T-helper 2 cell (primary cell): ENCODE measurements around the gene HS3ST6.
"Not testable (repeated sequence)": the region's sequence is repeated elsewhere in the genome, so short reads cannot be mapped to it uniquely, and the experiment has no call there.

Experiments used
- DNase-seq, 5 experiments: peaks; one replicate each; pipeline versions ENCODE4 v3.0.0 to v3.0.0-alpha.2; 2012 to 2022

The HS3ST6 gene

DNA sequence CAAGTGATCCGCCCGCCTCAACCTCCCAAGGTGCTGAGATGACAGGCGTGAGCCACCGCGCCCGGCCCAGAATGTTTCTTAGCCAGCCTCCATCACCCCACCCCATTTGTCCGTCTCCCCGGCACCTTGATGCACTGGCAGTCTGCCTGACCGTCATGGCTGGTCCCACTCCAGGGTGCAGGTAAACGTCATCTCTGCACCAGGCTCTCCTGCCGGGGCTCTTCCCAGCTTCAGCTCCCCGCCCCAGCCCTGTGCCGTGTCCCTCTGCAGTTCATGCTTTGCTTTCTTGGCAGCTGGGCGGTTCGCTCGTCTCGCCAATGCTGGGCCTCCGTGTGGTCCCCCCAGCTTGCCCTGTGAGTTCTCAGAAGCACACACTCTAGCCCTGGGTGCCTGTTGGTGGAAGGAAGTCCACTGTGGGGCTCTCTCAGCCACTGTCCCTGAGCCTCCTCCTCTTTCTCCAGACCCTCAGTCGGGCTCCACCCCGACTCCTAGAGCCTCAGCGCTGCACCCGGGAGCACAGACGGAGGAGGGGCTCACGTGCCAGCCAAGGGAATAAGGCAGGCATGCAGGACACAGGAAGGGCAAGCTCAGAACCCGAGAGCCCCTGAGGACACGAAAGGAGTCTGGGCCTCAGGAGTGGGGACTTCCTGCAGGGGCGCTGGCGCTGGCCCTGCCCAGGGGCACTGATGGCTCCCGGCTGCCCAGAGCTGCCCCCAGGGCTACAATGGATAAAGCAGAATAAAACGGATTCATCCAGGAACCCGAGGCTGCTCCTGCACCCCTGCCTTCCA, 12.0 kb downstream of the HS3ST6 start:
- DNase-seq: no peak

DNA sequence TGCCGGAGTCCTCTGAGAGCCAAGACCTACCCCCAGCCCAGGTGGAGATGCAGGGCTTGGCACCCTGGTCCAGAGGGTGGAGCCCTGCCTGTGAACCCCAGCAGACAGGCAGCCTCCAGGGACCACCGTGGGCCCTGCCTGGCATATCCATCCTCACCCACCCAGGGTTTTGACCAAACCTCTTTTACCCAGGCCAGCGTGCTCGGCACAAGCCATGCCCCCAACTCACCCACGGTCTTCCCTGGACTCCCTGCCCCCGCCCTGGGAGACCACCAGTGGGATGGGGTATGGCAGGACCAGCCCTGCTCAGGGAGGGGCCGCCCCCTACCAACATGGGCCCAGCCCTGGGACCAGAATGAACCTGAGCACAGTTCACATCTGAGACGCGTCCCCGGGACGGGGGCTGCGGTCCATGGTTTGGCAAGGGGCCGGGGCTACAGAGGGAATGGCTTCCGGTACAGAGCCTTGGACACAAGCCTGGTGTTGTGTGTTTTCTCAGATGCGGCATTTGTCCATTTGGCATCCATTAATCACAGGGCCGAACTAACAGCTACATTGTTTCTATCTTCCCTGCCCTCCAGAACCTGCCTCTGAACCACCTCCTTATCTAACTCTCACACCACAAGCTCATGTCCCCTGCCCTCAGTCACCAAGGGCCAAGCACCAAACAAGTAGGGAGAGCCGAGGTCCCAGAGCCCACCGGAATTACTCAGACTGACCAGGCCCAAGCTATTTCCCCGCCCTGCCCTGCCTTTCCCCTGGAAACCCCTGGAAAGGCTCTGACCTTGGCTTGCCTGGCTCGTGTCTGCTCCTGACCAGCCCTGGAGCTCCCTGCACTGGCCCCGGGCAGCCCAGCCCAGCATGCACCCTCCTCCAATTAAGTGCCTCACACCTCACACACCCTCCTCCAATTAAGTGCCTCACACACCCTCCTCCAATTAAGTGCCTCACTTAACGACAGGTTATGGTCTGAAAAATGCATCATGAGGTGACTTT, 14.1 kb downstream of the HS3ST6 start:
- no peak for DNase-seq

DNA sequence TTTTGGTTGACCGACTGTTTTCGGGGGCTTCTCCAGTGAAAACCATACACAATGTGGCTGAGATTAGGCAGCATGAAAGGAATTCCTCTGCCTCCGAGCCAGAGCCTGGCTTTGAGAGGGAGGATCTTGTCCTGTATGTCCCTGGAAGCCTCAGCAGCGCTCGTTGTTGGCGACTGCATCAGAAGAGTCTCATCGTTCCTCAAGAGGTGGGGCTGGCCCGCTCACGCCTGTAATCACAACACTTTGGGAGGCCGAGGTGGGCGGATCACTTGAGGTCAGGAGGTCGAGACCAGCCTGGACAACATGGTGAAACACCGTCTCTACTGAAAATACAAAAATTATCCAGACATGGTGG, 15.0 kb downstream of the HS3ST6 start:
- no peak for DNase-seq

DNA sequence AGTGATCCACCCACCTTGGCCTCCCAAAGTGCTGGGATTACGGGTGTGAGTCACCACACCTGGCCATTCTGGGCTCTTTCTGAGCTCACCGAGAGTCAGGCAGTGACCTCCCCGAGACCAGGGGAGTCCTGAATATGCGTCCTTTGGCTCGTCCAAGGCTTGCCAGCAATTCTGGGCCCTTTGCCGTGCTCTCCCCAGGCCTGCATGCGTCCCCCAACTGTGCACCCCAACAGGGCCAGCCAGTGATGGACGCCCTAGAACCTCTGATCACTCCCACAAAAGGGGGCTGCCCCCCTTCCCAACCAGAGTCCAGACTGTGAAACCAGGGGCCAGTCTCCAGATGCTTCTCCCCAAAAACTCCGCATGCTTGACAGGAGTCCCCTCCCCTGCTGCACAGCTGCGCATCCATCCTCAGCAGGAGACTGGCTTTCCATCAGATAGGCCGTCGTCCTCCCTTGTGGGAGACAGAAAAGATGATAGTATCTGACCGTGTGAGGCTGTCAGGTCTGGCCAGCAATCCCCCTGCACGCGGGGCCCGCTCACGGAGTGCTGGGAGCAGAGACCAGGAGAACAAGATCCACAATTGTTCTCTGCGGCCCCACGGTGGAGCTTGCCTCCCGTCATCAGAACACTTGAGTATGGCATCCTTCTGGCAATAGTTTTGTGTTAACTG, 15.5 kb downstream of the HS3ST6 start:
- no peak for DNase-seq

DNA sequence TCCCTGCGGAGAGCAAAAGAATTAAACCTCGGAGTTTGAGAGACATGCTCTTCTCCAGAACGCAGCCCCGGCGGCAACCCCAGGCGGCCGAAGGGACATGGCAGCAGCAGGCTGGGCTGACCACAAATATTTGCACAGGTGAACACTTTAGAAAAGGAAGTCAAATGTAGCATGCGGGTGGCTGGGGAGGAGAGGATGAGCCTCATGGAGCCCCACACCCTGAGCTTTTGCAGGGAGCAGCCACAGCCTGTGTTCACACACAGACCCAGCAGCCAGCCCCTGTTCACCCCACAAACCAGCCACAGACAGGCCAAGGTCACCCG, 17.8 kb downstream of the HS3ST6 start:
- DNase-seq: no peak

DNA sequence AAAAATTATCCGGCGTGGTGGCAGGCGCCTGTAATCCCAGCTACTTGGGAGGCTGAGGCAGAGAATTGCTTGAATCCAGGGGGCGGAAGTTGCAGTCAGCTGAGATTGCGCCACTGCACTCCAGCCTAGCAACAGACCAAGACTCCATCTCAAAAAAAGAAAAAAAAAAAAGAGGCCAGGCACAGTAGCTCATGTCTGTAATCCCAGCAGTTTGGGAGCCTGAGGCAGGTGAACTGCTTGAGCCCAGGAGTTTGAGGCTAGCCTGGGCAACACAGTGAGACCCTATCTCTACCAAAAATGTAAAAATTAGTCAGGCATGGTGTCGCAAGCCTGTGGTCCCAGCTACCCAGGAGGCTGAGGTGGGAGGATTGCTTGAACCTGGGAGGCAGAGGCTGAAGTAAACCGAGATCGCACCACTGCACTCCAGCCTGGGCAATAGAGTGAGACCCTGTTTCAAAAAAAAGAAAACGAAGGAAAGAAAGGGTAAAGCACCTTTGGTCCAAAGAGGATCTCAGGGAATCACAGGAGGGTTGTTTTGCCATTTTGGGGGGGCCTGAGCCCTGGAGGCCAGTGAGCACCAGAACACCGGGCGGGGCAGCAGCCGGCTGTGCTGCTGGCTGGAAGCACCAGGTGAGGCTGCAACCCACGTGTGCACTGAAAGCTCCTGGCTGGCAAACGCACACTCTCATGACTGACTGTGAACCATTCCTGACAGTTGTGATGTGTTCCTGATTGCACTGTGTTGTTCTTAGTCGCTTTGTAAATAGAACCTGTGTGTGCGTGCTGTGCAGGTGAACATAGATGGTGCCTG, 18.4 kb downstream of the HS3ST6 start:
- DNase-seq: no peak

DNA sequence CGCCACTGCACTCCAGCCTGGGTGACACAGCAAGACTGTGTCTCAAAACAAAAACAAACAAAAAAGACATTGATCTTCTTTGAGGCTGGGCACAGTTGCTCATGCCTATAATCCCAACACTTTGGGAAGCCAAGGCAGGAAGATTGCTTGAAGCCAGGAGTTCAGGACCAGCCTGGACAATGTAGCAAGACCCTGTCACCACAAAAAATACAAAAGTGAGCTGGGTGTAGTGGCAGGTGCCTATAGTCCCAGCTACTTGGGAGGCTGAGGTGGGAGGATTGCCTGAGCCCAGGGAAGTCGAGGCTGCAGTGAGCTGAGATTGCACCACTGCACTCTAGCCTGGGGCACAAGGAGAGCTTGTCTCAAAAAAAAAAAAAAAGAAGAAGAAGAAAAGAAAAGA, 20.5 kb downstream of the HS3ST6 start:
- DNase-seq: not testable (repeated sequence)

DNA sequence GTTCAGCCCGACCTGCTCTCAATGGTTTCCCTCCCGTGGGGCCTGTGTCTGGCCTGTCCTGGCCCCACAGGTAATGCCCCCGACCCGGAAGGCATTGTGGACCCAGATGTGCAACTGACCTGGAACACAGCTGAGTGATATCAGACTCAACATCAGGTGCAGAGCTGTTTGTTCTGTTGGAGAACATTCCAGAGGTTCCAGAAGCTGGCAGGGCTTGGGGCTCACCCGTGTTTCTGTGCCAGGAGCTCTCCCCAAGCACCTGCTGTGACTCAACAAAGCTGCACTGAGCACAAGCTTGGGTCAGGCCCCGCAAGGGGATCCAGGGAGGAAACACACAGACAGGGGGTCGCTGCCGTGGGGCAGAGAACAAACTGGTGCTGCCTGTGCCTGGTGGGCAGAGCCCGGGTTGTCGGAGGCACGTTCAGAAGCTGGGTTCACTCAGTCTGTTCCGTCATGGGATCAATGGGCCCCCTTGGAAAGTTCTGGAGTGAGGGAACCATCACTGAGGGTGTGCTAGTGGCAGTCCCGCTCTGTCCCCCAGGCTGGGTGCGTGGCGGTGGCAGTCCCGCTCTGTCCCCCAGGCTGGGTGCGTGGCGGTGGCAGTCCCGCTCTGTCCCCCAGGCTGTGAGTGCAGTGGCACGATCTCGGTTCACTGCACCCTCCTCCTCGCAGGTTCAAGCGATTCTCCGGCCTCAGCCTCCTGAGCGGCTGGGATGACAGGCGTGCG, 22.1 kb downstream of the HS3ST6 start:
- no peak for DNase-seq

DNA sequence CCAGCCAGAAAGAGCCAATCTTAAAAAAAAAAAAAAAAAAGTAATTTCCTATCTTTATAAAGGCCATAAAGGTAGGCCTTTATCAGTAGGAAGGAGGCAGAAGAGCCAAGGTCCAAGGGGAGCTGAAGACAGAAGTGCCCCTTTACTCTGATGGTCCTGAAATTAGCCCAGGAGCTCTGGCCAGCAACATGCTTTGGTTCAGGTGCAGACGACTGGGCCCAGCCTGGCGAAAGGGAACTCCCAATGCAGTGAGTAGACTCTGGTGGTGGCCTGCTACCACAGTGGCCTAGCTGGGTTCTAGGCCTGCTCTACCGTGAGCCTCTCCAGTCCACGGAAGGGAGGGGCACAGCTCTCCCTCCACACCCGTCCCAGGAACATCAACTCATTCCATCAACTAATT, 23.1 kb downstream of the HS3ST6 start:
- DNase-seq: no peak

DNA sequence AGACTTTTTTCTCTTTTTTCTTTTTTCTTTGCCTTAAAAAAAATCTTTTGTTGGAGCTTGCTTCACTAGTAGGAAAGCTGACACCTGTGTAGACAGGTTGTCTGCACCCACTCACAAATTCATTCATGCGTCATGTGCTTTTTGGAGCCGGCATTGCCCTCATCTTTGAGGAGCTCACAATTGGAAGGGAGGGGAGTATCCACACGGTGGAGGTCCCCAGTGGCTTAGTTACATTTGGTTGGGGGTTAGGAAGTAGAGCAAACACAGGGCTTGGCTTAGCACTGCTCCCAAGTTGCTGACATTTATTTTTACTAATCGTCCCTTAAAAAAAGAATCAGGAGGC, 27.5 kb downstream of the HS3ST6 start:
- DNase-seq: no peak

DNA sequence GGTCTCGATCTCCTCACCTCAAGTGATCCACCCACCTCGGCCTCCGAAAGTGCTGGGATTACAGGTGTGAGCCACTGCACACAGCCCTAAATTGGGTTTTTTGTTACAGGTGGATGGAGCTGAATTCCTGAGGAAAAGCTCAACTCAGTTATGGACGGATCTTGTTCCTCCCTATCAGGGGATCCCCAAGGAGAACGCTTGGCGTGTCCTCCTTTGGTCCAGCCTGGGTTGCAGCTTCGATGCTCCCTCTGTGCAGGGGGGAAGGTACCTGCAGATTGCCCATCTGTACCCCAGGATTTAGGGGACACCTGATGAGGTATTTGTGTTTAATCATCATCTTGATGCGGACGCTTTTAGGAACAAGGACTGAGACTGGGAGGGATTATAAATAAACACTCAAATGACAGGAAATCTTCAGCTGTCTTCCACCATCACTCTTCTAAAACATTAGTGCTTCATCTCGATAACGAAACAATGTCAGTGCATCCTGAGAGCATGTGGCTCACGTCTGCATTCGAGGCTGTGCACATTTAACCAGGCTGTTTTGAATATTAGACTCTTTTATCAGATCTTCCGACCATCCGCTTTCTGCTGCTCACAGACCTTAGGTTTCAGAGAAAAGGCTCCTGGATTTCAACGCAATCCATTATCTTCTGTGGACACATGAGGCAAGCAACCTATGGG, 28.0 kb downstream of the HS3ST6 start:
- no peak for DNase-seq

DNA sequence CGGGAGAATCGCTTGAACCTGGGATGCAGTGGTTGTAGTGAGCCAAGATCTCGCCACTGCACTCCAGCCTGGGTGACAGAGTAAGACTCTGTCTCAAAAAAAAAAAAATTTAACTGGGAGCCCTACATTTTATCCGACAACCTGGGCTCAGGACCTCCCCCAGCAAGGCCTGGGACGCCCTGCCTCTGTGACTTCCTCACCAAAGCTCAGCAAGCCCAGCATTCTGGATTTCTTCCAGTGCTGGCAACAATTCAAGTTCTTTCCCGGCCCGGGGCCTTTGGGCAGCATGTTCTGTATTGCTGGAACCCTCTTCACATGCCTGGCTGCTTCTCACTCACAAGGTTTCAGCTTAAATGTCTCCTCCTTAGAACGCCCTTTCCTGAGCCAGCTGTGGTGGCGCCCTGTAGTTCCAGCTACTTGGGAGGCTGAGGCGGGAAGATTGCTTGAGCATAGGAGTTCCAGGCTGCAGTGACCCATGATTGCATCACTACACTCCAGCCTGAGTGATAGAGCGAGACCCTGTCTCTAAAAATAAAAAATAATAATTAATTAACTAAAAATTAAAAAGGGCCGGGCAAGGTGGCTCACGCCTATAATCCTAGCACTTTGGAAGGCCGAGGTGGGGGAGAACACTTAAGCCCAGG, 30.4 kb downstream of the HS3ST6 start:
- DNase-seq: no peak

DNA sequence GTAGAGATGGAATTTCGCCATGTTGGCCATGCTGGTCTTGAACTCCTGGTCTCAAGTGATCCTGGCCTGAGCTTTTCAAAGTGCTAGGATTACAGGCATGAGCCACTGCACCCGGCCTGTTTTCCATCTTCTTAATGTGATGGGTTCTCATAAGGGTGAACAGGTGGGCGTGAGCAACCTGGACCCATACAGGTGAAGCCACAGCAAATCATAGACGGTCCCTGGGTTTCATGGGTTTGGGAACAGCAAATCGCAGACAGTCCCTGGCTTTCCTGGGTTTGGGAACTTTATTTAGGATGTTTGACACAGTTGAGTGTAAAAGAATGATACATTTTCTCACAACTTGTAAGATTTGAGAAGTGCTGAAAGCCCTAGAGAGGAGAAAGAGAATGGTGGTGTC, 33.3 kb downstream of the HS3ST6 start:
- no peak for DNase-seq

DNA sequence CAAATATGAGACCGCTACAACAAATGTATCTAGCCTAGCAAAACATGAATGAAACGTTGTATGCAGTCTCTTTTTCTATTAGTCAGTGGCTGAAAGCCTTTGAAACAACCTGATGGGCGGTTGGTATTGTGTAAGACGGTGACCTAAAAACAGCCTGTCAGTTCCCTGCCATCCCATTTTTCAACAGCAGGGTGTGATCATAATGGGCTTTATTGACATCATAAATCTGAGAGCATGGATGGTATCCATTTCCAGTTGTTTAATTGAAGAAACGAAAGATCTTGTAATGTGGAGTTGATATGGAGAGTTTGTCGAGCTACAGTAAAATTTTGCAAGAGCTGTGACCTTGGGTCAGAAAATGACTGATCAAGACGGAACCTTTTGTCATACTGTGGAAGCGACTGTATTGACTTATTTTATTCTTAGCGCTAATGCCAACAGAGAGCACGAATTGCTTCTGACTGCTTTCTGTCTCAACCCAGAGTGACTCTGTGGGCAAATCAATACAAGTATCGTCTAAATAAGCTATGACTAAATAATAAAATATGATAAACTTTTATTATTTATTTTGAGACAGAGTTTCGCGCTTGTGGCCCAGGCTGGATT, 34.0 kb downstream of the HS3ST6 start:
- peak in 1 of 5 experiments; percentile 15 for DNase-seq

DNA sequence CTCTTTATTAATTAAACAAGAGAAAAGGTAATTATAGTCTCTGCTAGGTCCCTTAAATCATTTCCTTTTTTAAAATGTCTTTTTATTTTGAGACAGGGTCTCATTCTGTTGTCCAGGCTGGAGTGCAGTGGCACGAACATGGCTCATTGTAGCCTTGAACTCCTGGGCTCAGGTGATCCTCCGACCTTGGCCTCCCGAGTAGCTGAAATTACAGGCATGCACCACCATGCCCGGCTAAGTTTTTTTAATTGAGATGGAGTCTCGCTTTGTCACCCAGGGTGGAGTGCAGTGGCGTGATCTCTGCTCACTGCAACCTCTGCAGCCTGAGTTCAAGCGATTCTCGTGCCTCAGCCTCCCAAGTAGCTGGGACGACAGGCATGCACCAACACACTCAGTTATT, 37.0 kb downstream of the HS3ST6 start:
- DNase-seq: not testable (repeated sequence)

DNA sequence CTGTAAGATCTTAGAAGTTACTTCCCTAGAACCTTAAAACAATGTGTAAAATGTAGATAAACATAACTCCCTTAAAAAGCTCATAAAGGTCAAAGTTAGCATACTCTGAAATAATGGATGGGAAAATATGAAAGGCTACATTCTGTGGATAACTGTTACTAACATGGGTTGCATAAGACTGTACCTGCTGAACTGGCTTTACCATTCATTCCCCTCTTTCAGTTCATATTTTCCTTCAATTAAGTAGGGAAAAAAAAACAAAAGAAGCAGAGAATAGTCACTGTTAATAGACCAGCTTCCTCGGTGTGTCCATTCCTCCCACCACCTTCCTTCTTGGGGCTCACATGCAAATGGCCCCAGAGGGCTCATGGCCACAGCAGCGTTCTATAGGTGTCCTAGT, 38.7 kb downstream of the HS3ST6 start:
- DNase-seq: no peak

DNA sequence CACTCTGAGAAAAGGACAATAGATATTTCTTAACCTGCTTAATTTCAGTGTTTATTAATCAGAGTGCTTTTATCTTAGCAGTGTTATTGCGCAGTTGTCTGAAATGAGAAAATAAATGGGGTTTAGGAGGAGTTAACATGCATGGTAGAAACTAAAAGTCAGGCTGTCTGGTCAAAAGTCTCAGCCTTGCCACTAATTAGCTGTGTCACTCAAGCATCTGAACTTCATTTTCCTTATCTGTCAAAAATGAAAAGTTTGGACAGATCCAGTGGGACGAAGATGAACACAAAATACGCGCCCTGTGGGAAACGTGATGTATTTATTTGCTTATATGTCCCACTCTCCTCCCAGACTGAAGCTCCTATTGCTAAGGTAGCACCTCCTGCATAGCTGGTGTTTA, 40.0 kb downstream of the HS3ST6 start:
- DNase-seq: no peak

DNA sequence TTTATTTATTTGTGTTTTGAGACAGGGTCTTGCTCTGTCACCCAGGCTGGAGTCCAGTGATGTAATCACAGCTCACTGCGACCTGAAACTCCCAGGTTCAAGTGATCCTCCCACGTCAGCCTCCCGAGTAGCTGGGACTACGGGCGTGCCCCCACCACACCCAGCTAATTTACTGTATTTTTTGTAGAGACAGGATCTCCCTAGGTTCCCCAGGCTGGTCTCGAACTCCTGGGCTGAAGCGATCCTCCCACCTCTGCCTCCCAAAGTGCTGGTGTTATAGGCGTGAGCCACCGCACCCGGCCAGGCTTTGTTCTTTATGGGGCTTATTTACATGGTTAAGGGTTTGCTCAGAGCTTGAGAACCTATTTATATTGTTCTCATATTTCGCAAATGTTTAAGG, 40.4 kb downstream of the HS3ST6 start:
- DNase-seq: no peak

DNA sequence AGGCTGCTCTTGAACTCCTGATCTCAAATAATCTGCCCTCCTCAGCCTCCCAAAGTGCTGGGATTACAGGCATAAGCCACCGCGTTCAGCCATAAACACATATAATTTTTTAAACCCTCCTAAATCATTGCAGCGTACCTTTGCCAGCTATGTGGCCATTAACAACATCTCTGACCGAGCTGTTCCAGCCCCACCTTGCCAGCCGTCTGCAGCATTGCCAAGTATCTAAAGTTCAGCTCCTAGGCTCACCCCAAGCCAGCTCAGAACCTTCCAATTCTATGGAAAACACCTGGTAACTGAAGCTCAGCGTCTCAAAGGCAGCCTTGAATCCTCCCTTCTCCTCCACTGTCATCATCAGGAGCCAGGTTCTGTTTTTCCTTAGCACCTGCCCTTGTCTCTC, 41.1 kb downstream of the HS3ST6 start:
- DNase-seq: no peak

DNA sequence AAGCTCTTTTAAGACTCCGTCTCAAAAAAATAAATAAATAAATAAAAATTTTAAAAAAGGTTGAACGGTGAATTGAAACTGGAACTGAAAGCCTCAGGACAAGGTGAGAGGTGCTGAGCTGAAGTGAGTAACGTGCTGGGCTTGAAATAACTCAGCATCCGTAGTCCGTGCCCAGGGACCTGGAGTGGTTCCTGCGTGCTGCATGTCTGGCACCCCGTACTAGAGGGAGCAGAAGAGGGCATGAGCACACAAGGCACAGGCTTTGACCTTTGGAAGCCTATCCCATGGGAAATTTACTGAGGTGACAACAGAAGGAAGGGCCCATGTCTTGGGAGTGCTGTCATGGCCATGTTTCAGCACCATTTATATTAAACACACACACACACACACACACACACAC, 41.7 kb downstream of the HS3ST6 start:
- DNase-seq: peak in 1 of 5 experiments; percentile 64
